Measurements from ENCODE around the gene CDH16. TPM values are rescaled to one million over a fixed set of nuclear protein-coding genes. Genes with fewer than 3 reads are reported as not detected.

Gene CDH16
- total and polyA plus RNA-seq, 5 donors from 2014 or later, result not detected

DNA sequence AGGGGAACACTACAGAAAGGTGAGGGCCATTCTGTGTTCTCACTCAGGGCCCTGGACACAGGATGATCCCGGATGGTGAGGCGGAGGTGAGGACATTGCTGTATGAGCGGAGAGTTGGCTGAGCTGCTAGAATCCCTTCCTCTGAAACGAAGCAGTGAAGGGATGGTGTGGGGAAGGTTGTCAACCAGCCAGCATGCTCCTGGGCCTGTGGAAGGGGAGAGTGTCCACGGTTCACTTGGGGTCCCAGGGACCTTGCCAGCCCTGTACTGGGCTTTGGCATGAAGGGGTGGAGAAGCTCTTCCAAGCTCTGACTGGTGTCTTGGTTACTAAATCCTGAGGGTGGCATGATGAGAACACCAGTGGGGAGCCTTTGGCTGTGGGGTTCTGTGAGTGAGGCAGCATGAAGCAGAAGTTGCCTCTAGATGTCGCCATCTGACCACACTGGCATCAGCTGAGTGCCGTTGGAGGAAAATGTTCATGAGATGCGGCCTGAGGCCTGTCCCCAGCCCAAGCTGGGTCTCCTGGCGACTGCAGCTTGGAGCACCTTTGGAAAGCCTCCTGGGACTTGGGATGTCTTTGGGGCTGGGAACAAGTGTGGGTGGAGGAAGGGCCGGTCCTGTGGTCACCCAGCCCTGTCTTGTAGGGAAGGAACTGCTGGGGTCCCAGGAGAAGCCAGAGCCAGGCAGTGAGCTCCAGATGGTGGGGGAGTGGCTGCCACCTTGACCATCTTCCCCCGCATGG lies 23.6 kb downstream of the CDH16 start:
- Histone ChIP-seq H3K4me1 (ENCODE audit: control insufficient read depth, insufficient read depth, low read length, poor library complexity, severe bottlenecking) (no peaks in the 10 kb centered on the region), H3K4me3 (ENCODE audit: low read depth, low read length) (no peak overlapping the region), H3K27me3 (ENCODE audit: control insufficient read depth, insufficient read depth, low read length) (no peaks in the 10 kb centered on the region), H3K27ac (ENCODE audit: insufficient read depth, low read length, poor library complexity, severe bottlenecking) (no peak overlapping the region), H3K36me3 (ENCODE audit: control insufficient read depth, insufficient read depth, low read length) (no peaks in the 10 kb centered on the region), H3K9me3 (ENCODE audit: control insufficient read depth in 2 of 2, low read length in 2 of 2) (no peaks in the 10 kb centered on the region)
- Mint-ChIP-seq H3K4me1 (peaks cover 0 to 20% (median 6%) of the 10 kb centered on the region in 4 donors), H3K36me3 (no peaks in the 10 kb centered on the region), H3K27ac (peak overlapping the region in 1 of 3 donors; percentile 20), H3K27me3 (no peaks in the 10 kb centered on the region), H3K9me3 (peaks cover 0 to 1% (median 0%) of the 10 kb centered on the region in 7 donors), H3K4me3 (no peak overlapping the region)
- DNase-seq (peak; percentile 13 to 74 (median 50)), ATAC-seq (ENCODE audit: low read depth in 2 of 2) (peak; percentile 66 to 70)

DNA sequence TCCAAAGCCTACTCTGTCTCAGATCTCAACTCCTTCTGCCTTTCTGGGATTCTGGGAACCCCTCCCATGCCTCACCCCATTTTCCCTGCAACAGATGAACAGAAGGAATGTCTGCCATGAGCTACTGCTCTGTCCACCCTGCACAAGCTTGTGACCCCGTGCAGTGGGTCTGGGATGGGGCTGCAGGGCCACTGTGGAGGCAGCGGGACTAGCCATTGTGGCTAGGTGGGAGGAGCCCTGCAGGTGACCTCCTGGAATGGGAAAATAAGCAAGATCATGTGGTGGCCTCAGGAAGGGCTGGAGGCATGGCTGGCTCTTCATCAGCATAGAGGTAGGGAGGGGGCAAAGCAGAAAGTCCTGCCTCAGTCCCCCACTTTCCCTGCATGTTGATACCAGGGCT lies 24.6 kb downstream of the CDH16 start:
- H3K36me3 Mint-ChIP-seq, result no peaks in the 10 kb centered on the region
- no peak for DNase-seq
- peak overlapping the region in 1 of 3 donors; percentile 9 for H3K27ac Mint-ChIP-seq
- no peak overlapping the region for H3K4me3 Mint-ChIP-seq
- H3K9me3 ChIP-seq (ENCODE audit: control insufficient read depth in 2 of 2, low read length in 2 of 2), result no peaks in the 10 kb centered on the region
- H3K27ac ChIP-seq (ENCODE audit: insufficient read depth, low read length, poor library complexity, severe bottlenecking), result no peak overlapping the region
- no peak overlapping the region for H3K4me3 ChIP-seq (ENCODE audit: low read depth, low read length)
- no peaks in the 10 kb centered on the region for H3K36me3 ChIP-seq (ENCODE audit: control insufficient read depth, insufficient read depth, low read length)
- H3K4me1 Mint-ChIP-seq, result peaks cover 0 to 20% (median 6%) of the 10 kb centered on the region in 4 donors
- no peaks in the 10 kb centered on the region for H3K27me3 Mint-ChIP-seq
- peaks cover 0 to 1% (median 0%) of the 10 kb centered on the region in 7 donors for H3K9me3 Mint-ChIP-seq
- ATAC-seq (ENCODE audit: low read depth in 2 of 2), result no peak
- no peaks in the 10 kb centered on the region for H3K4me1 ChIP-seq (ENCODE audit: control insufficient read depth, insufficient read depth, low read length, poor library complexity, severe bottlenecking)
- no peaks in the 10 kb centered on the region for H3K27me3 ChIP-seq (ENCODE audit: control insufficient read depth, insufficient read depth, low read length)

DNA sequence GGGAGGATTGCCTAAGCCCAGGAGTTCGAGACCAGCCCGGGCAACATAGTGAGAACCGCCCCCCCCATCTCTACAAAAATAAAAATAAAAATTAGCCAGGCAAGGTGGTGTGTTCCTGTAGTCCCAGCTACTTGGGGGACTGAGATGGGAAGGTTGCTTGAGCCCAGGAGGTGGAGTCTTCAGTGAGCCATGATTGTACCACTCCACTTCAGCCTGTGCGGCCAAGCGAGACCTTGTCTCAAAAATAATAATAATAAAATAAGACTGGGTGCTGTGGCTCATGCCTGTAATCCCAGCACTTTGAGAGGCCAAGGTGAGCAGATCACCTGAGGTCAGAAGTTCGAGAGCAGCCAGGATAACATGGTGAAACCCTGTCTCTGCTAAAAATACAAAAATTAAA lies 26.9 kb downstream of the CDH16 start:
- H3K9me3 Mint-ChIP-seq, result peaks cover 0 to 1% (median 0%) of the 10 kb centered on the region in 7 donors
- Histone ChIP-seq H3K4me1 (ENCODE audit: control insufficient read depth, insufficient read depth, low read length, poor library complexity, severe bottlenecking) (no peaks in the 10 kb centered on the region), H3K27me3 (ENCODE audit: control insufficient read depth, insufficient read depth, low read length) (no peaks in the 10 kb centered on the region), H3K27ac (ENCODE audit: insufficient read depth, low read length, poor library complexity, severe bottlenecking) (no peak overlapping the region), H3K36me3 (ENCODE audit: control insufficient read depth, insufficient read depth, low read length) (peaks cover 1% of the 10 kb centered on the region), H3K9me3 (ENCODE audit: control insufficient read depth in 2 of 2, low read length in 2 of 2) (no peaks in the 10 kb centered on the region), H3K4me3 (ENCODE audit: low read depth, low read length) (no peak overlapping the region)
- H3K36me3 Mint-ChIP-seq, result peaks cover 3% of the 10 kb centered on the region
- DNase-seq (no peak), ATAC-seq (ENCODE audit: low read depth in 2 of 2) (no peak)
- no peak overlapping the region for H3K4me3 Mint-ChIP-seq
- H3K27ac Mint-ChIP-seq, result no peak overlapping the region
- H3K4me1 Mint-ChIP-seq, result peaks cover 6 to 32% (median 11%) of the 10 kb centered on the region in 4 donors
- H3K27me3 Mint-ChIP-seq, result no peaks in the 10 kb centered on the region

DNA sequence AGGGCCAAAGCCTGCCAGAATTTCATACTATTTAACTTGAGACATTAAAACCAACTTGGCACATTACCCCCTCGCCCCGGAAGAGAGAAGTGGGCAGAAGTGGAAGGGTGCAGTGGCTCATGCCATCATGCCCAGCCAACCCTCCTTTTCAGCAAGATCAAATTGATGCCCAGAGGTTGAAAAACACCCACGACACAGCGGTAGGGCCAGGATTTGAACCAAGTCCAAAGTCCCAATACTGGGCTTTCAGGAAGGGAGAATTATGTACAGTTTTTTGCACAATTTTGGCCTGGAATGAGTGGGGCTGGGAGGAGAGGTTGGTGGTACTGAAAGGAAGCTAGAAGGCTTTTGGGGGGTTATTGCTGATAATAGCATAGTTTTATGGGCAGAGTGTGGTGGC lies 27.3 kb downstream of the CDH16 start:
- Histone ChIP-seq H3K4me1 (ENCODE audit: control insufficient read depth, insufficient read depth, low read length, poor library complexity, severe bottlenecking) (no peaks in the 10 kb centered on the region), H3K9me3 (ENCODE audit: control insufficient read depth in 2 of 2, low read length in 2 of 2) (no peaks in the 10 kb centered on the region), H3K4me3 (ENCODE audit: low read depth, low read length) (no peak overlapping the region), H3K27me3 (ENCODE audit: control insufficient read depth, insufficient read depth, low read length) (no peaks in the 10 kb centered on the region), H3K36me3 (ENCODE audit: control insufficient read depth, insufficient read depth, low read length) (peaks cover 6% of the 10 kb centered on the region), H3K27ac (ENCODE audit: insufficient read depth, low read length, poor library complexity, severe bottlenecking) (no peak overlapping the region)
- ATAC-seq (ENCODE audit: low read depth in 2 of 2), result no peak
- peaks cover 9 to 33% (median 13%) of the 10 kb centered on the region in 4 donors for H3K4me1 Mint-ChIP-seq
- peaks cover 0 to 1% (median 0%) of the 10 kb centered on the region in 7 donors for H3K9me3 Mint-ChIP-seq
- H3K36me3 Mint-ChIP-seq, result peaks cover 7% of the 10 kb centered on the region
- H3K27ac Mint-ChIP-seq, result peak overlapping the region; percentile 10 to 62 (median 29)
- peak overlapping the region in 1 of 4 donors; percentile 43 for H3K4me3 Mint-ChIP-seq
- no peaks in the 10 kb centered on the region for H3K27me3 Mint-ChIP-seq
- no peak for DNase-seq

DNA sequence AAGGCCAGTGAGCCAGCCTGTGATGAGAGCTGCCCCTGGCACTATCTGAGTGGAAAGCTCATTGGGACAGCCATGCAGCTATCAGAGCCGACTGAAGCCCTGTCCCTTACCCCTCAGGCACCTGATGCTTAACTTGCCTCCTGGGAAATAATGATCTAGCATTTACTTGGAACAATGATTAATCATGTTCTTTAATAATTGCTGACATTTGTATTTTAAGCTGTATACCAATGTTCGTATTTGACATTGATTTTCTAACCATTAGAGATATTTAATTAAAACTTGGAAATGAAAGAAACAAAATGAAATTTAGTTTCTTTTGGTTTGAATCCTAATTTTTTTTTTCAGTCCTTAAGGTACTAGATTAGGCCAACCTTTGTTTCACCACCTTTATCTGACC lies 27.9 kb downstream of the CDH16 start:
- Histone ChIP-seq H3K9me3 (ENCODE audit: control insufficient read depth in 2 of 2, low read length in 2 of 2) (no peaks in the 10 kb centered on the region), H3K4me3 (ENCODE audit: low read depth, low read length) (no peak overlapping the region), H3K36me3 (ENCODE audit: control insufficient read depth, insufficient read depth, low read length) (peaks cover 7% of the 10 kb centered on the region), H3K4me1 (ENCODE audit: control insufficient read depth, insufficient read depth, low read length, poor library complexity, severe bottlenecking) (no peaks in the 10 kb centered on the region), H3K27me3 (ENCODE audit: control insufficient read depth, insufficient read depth, low read length) (no peaks in the 10 kb centered on the region), H3K27ac (ENCODE audit: insufficient read depth, low read length, poor library complexity, severe bottlenecking) (no peak overlapping the region)
- H3K4me1 Mint-ChIP-seq, result peaks cover 10 to 35% (median 14%) of the 10 kb centered on the region in 4 donors
- DNase-seq (no peak), ATAC-seq (ENCODE audit: low read depth in 2 of 2) (no peak)
- no peaks in the 10 kb centered on the region for H3K27me3 Mint-ChIP-seq
- H3K27ac Mint-ChIP-seq, result peak overlapping the region in 1 of 3 donors; percentile 29
- no peak overlapping the region for H3K4me3 Mint-ChIP-seq
- peaks cover 8% of the 10 kb centered on the region for H3K36me3 Mint-ChIP-seq
- H3K9me3 Mint-ChIP-seq, result peaks cover 0 to 1% (median 0%) of the 10 kb centered on the region in 7 donors

DNA sequence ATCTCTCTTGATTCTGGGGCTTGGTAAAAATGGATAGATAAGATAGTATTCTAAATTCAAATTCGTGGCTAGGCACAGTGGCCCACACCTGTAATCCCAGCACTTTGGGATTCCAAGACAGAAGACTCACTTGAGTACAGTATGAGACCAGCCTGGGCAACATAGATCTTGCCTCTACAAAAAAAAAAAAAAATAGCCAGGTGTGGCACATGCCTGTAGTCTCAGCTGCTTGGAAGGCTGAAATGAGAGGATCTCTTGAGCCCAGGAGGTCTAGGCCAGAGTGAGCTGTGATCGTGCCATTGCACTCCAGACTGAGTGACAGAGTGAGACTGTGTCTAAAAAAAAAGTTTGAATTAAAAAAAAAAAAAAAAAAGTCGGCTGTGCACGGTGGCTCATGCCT lies 29.1 kb downstream of the CDH16 start:
- H3K4me1 ChIP-seq (ENCODE audit: control insufficient read depth, insufficient read depth, low read length, poor library complexity, severe bottlenecking), result no peaks in the 10 kb centered on the region
- Mint-ChIP-seq H3K4me3 (no peak overlapping the region), H3K9me3 (no peaks in the 10 kb centered on the region), H3K27ac (peak overlapping the region in 1 of 3 donors; percentile 63), H3K27me3 (no peaks in the 10 kb centered on the region), H3K36me3 (peaks cover 16% of the 10 kb centered on the region), H3K4me1 (peaks cover 10 to 34% (median 18%) of the 10 kb centered on the region in 4 donors)
- no peak overlapping the region for H3K4me3 ChIP-seq (ENCODE audit: low read depth, low read length)
- DNase-seq (no peak), ATAC-seq (ENCODE audit: low read depth in 2 of 2) (no peak)
- H3K27me3 ChIP-seq (ENCODE audit: control insufficient read depth, insufficient read depth, low read length), result no peaks in the 10 kb centered on the region
- H3K27ac ChIP-seq (ENCODE audit: insufficient read depth, low read length, poor library complexity, severe bottlenecking), result no peak overlapping the region
- peaks cover 15% of the 10 kb centered on the region for H3K36me3 ChIP-seq (ENCODE audit: control insufficient read depth, insufficient read depth, low read length)
- H3K9me3 ChIP-seq (ENCODE audit: control insufficient read depth in 2 of 2, low read length in 2 of 2), result no peaks in the 10 kb centered on the region

DNA sequence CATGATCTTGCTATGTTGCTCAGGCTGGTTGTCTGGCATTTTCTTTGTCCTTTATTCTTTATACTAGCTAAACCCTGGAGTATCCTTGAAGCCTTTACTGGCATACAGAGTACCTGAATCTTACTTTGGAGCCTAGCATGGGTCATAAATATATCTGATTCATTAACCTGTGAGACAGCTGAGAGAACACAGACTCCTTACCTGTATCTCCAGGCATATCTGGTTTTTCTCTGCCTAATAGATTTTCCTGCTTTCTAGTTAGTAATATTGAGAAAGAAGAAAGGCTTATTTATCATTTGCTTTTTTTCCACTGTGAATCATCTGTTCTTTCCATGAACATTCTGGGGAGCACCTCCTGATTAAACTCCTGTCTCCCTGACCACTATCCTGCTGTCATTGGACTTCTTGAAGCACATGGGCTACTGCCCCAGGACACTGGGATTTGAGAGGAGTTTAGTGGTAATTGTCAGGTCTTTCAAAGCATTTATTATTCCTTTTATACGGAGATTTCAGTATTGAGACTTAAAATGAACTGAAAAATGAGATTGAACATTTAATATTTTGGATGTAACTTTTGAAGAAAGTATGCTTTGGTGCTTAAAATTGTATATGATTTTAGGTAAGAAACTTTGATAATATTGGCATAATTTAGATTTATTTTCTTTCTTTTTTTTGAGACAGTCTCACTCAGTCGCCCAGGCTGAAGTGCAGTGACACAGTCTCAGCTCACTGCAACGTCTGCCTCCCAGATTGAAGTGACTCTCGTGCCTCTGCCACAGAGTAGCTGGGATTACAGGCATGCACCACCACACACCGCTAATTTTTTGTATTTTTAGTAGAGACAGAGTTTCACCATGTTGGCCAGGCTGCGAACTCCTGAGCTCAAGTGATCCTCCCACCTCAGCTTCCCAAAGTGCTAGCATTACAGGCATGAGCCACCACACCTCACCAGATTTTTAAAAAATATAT lies 29.8 kb downstream of the CDH16 start:
- Mint-ChIP-seq H3K27me3 (no peaks in the 10 kb centered on the region), H3K4me1 (peaks cover 10 to 32% (median 18%) of the 10 kb centered on the region in 4 donors), H3K4me3 (no peak overlapping the region), H3K36me3 (peaks cover 19% of the 10 kb centered on the region), H3K9me3 (no peaks in the 10 kb centered on the region), H3K27ac (no peak overlapping the region)
- DNase-seq, result no peak
- Histone ChIP-seq H3K27me3 (ENCODE audit: control insufficient read depth, insufficient read depth, low read length) (no peaks in the 10 kb centered on the region), H3K9me3 (ENCODE audit: control insufficient read depth in 2 of 2, low read length in 2 of 2) (no peaks in the 10 kb centered on the region), H3K4me3 (ENCODE audit: low read depth, low read length) (no peak overlapping the region), H3K36me3 (ENCODE audit: control insufficient read depth, insufficient read depth, low read length) (peaks cover 20% of the 10 kb centered on the region), H3K27ac (ENCODE audit: insufficient read depth, low read length, poor library complexity, severe bottlenecking) (no peak overlapping the region), H3K4me1 (ENCODE audit: control insufficient read depth, insufficient read depth, low read length, poor library complexity, severe bottlenecking) (no peaks in the 10 kb centered on the region)
- ATAC-seq (ENCODE audit: low read depth in 2 of 2), result no peak
